ENCODE measurements around the gene RPGRIP1L. TPM values are rescaled to one million over a fixed set of nuclear protein-coding genes. Genes with fewer than 3 reads are reported as not detected.
A peak's percentile ranks its signal among the peaks of the same experiment; 100 is the strongest.

The RPGRIP1L gene
- total and polyA plus RNA-seq, 2 of the 13 experiments (the other 11 are each of a cell fraction or from before 2014, with no cell fraction given) = 5.0 to 13.5 TPM

GRCh38 chr16:53744449-53744848, 40.8 kb upstream of the RPGRIP1L start (continued):
- TF ChIP-seq ZNF17 (CRISPR knock-in tag; IDR thresholded peaks at IDR 0.05) (no peak), ZNF570 (CRISPR knock-in tag; IDR thresholded peaks at IDR 0.05; ENCODE audit: borderline replicate concordance) (no peak), ZNF343 (CRISPR knock-in tag; IDR thresholded peaks at IDR 0.05) (no peak), NFE2 (CRISPR knock-in tag; IDR thresholded peaks at IDR 0.05) (no peak), ATRX (CRISPR knock-in tag; IDR thresholded peaks at IDR 0.05; ENCODE audit: borderline replicate concordance) (no peak), IKZF5 (CRISPR knock-in tag; IDR thresholded peaks at IDR 0.05) (peak; percentile 54; the same call in 1 of the 2 replicates), TEAD2 (CRISPR knock-in tag; IDR thresholded peaks at IDR 0.05) (no peak), SALL1 (CRISPR knock-in tag; IDR thresholded peaks at IDR 0.05) (0 out of 2 replicates have a peak, but pooled peaks have one; percentile 26), DNMT1 (CRISPR knock-in tag; IDR thresholded peaks at IDR 0.05) (no peak), ZNF30 (CRISPR knock-in tag; IDR thresholded peaks at IDR 0.05) (no peak), ZNF326 (CRISPR knock-in tag; IDR thresholded peaks at IDR 0.05; ENCODE audit: borderline replicate concordance) (no peak), ZKSCAN5 (CRISPR knock-in tag; IDR thresholded peaks at IDR 0.05) (no peak), PHF21A (CRISPR knock-in tag; IDR thresholded peaks at IDR 0.05) (no peak), SOX13 (IDR thresholded peaks at IDR 0.05) (no peak), SOX13 (CRISPR knock-in tag; conservative IDR thresholded peaks at IDR 0.05 in 1 of 2, IDR thresholded peaks at IDR 0.05 in 1 of 2) (peak in 1 of 2 experiments; percentile 49; a peak in 1 of 4 replicates), ATM (IDR thresholded peaks at IDR 0.05; ENCODE audit: borderline replicate concordance) (no peak), CHD2 (IDR thresholded peaks at IDR 0.05; ENCODE audit: low read depth, low read length) (no peak), TARDBP (CRISPR knock-in tag; IDR thresholded peaks at IDR 0.05) (no peak), SNAPC5 (CRISPR knock-in tag; IDR thresholded peaks at IDR 0.05; ENCODE audit: borderline replicate concordance) (no peak), FOXP4 (CRISPR knock-in tag; IDR thresholded peaks at IDR 0.05) (peak; percentile 79), ZBTB42 (CRISPR knock-in tag; IDR thresholded peaks at IDR 0.05) (no peak), ARID2 (CRISPR knock-in tag; IDR thresholded peaks at IDR 0.05; ENCODE audit: borderline replicate concordance) (no peak), IKZF1 (IDR thresholded peaks at IDR 0.05) (no peak), GATAD2A (CRISPR knock-in tag; IDR thresholded peaks at IDR 0.05) (peak; percentile 67), JARID2 (CRISPR knock-in tag; IDR thresholded peaks at IDR 0.05; ENCODE audit: insufficient replicate concordance) (no peak), ARID3A (IDR thresholded peaks at IDR 0.05; ENCODE audit: low read depth, low read length) (peak; percentile 66; the same call in 1 of the 2 replicates), TOE1 (CRISPR knock-in tag; IDR thresholded peaks at IDR 0.05) (no peak), ATF4 (CRISPR knock-in tag; IDR thresholded peaks at IDR 0.05) (peak in 1 of 2 experiments; percentile 57; a peak in 1 of 4 replicates)
